ENCODE measurements around the gene C22orf31. TPM values are rescaled to one million over a fixed set of nuclear protein-coding genes. Genes with fewer than 3 reads are reported as not detected.

Gene C22orf31
- total RNA-seq, 4 donors from 2014 or later, result not detected

DNA sequence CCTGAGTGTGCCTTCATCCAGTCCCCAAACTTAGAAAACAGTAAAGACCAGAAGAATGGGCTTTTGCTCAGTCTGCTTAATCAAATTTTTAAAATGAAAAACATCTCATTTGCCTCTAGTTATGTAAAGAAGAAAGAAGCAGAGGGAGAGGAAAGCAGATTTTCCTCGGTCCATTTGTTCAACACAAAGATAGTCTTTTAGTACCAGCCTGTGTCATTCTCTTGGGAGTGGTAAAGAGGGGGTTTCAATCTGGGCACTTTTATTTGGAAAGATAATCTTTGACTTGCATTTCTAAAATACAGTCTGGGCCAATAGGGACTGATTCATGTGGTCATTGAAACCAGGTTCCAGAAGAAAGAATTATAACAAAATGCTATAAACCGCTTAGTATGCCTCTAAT is 40.7 kb upstream of the C22orf31 start:
- TF ChIP-seq, protein P1, sequence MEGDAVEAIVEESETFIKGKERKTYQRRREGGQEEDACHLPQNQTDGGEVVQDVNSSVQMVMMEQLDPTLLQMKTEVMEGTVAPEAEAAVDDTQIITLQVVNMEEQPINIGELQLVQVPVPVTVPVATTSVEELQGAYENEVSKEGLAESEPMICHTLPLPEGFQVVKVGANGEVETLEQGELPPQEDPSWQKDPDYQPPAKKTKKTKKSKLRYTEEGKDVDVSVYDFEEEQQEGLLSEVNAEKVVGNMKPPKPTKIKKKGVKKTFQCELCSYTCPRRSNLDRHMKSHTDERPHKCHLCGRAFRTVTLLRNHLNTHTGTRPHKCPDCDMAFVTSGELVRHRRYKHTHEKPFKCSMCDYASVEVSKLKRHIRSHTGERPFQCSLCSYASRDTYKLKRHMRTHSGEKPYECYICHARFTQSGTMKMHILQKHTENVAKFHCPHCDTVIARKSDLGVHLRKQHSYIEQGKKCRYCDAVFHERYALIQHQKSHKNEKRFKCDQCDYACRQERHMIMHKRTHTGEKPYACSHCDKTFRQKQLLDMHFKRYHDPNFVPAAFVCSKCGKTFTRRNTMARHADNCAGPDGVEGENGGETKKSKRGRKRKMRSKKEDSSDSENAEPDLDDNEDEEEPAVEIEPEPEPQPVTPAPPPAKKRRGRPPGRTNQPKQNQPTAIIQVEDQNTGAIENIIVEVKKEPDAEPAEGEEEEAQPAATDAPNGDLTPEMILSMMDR (IDR thresholded peaks at IDR 0.05; ENCODE audit: low read depth), result no peak

- TF ChIP-seq, protein P1 (IDR thresholded peaks at IDR 0.05; ENCODE audit: low read depth), result no peak
Measured at GRCh38 chr22:29098296-29098695, 36.7 kb upstream of the C22orf31 start.

DNA sequence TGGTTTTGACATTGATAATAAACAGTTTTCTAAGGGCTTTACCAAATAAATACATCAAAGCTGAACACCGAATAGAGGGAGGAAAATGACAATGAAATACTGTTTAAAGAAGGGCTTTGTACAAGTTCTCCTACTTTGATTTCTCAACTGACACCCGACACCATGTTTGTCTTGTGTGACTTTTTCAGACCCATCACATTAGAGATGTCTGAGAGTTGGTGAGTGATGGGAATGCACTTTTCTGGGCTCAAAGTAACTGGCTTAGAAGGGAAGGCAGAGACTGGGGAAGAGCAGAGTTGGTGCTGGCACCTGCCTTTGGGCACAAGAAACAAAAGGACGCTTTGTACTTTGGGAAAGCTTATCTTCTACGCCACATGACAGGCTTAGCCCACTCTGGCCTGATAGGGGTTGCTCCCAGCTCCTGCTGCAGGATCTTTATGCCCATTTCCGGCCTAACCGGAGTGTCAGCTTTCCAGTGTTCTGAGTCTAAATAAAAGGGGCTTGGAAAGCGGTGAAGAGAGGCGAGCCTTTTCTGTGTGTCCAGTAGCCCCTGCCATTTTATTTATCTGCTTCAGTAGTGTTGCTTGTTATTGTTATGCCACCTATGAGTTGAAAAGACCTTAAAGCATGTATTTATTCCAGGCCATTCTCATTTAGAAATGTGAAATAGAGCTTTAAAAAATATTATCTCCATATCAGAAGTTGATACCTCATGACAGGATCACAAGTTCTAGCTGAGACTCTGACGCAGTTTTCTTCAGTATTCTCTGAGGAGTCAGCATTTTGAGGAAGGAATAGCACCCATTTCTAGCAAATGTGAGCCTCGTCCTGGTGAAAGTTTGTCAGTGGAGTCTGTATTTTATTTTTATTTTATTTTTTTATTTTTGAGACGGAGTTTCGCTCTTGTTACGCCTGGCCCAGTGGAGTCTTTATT is 35.4 kb upstream of the C22orf31 start:
- TF ChIP-seq, protein P1 (IDR thresholded peaks at IDR 0.05; ENCODE audit: low read depth), result no peak

DNA sequence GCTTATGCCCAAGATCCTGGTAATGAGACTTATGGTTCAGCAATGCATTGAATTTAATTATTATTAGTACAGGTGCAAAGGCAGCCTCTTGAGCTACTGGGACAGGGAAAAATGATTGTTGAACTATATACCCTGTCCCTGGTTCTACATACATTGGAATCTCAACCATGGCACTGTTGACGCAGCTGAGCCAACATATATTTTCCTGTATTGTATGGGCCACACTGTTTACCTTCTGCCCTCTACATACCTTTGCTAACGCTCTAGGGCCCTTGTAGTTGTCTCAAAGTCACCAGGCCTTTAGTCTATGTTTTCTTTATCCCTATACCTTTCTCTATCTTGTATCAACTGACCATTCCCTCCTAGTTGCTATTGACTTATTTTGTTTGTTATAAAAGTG is 33.8 kb upstream of the C22orf31 start:
- TF ChIP-seq, protein P1 (IDR thresholded peaks at IDR 0.05; ENCODE audit: low read depth), result no peak

GRCh38 chr22:29093501-29094300 is 32.1 kb upstream of the C22orf31 start:
- TF ChIP-seq, protein P1 (IDR thresholded peaks at IDR 0.05; ENCODE audit: low read depth), result no peak

- TF ChIP-seq, protein P1 (IDR thresholded peaks at IDR 0.05; ENCODE audit: low read depth), result no peak
Measured at GRCh38 chr22:29093030-29093429, 31.4 kb upstream of the C22orf31 start.

- TF ChIP-seq, protein P1 (IDR thresholded peaks at IDR 0.05; ENCODE audit: low read depth), result no peak
Measured at GRCh38 chr22:29092243-29092642, 30.6 kb upstream of the C22orf31 start.

Measured in subcutaneous adipose tissue (tissue), 4 donors.